Left ventricle myocardium inferior (tissue), 1 donor: ENCODE results near the gene MGMT. TPM values are rescaled to one million over a fixed set of nuclear protein-coding genes. Genes with fewer than 3 reads are reported as not detected.
A peak's percentile ranks its signal among the peaks of the same experiment; 100 is the strongest.

Experiments
- DNase-seq: peaks from one replicate; pipeline ENCODE4 v3.0.0-alpha.2; 2020
- H3K27ac ChIP-seq: fragments of 200-600 bp; replicated peaks from 2 replicates; pipeline ENCODE4 v1.8.0; 2021
- H3K27me3 ChIP-seq: fragments of 200-600 bp; 2 replicates; pipeline ENCODE4 v1.8.0; 2021; ENCODE audit warnings: low read depth
- H3K36me3 ChIP-seq: fragments of 200-600 bp; 2 replicates; pipeline ENCODE4 v1.8.0; 2021
- H3K4me1 ChIP-seq: fragments of 200-600 bp; 2 replicates; pipeline ENCODE4 v1.8.0; 2021
- H3K4me3 ChIP-seq: fragments of 200-600 bp; 2 replicates; pipeline ENCODE4 v1.8.0; 2021; ENCODE audit warnings: mild to moderate bottlenecking, moderate library complexity
- H3K9me3 ChIP-seq: fragments of 200-600 bp; replicated peaks from 2 replicates; pipeline ENCODE4 v1.8.0; 2021
- intact Hi-C: fragments of 100-400 bp; cut with micrococcal nuclease; formaldehyde crosslinking; loops from one replicate; pipeline ENCODE4 v1.11.0; 2022
- total RNA-seq: library from RNA; stranded (reverse); fragmentation: NEBNext Ultra II Directional; extraction: Animal tissue kit (Norgen Biotek cat#: 25700); gene quantifications from one replicate; pipeline ENCODE4 v1.2.1, GENCODE V29; 2021
- TF ChIP-seq, protein P1 (sequence below): fragments of 200-600 bp; IDR thresholded peaks from 2 replicates; pipeline ENCODE4 v1.8.0; 2021; ENCODE audit warnings: antibody characterized with exemption, mild to moderate bottlenecking, borderline replicate concordance
- donor health status: DM: no; HTN: yes; CAD: no; lungs with severe emphysema.

Gene MGMT
- total RNA-seq, 1 donor from 2014 or later, result 15.4 TPM

- Histone ChIP-seq H3K4me3 (peak overlapping the region; percentile 97), H3K4me1 (peaks cover 22% of the 10 kb centered on the region), H3K36me3 (peaks cover 23% of the 10 kb centered on the region), H3K27ac (peak overlapping the region; percentile 91), H3K27me3 (no peaks in the 10 kb centered on the region), H3K9me3 (no peaks in the 10 kb centered on the region)
- intact Hi-C loops, result no loop called here
- no peak for DNase-seq
- TF ChIP-seq, protein P1, sequence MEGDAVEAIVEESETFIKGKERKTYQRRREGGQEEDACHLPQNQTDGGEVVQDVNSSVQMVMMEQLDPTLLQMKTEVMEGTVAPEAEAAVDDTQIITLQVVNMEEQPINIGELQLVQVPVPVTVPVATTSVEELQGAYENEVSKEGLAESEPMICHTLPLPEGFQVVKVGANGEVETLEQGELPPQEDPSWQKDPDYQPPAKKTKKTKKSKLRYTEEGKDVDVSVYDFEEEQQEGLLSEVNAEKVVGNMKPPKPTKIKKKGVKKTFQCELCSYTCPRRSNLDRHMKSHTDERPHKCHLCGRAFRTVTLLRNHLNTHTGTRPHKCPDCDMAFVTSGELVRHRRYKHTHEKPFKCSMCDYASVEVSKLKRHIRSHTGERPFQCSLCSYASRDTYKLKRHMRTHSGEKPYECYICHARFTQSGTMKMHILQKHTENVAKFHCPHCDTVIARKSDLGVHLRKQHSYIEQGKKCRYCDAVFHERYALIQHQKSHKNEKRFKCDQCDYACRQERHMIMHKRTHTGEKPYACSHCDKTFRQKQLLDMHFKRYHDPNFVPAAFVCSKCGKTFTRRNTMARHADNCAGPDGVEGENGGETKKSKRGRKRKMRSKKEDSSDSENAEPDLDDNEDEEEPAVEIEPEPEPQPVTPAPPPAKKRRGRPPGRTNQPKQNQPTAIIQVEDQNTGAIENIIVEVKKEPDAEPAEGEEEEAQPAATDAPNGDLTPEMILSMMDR, result no peak
These were observed 471 bp downstream of the MGMT start for GRCh38 chr10:129467359-129468064.

GRCh38 chr10:129468187-129468586, 1.1 kb downstream of the MGMT start:
- intact Hi-C loops, result no loop called here
- Histone ChIP-seq H3K4me3 (peak overlapping the region; percentile 97), H3K27ac (peak overlapping the region; percentile 91), H3K9me3 (no peaks in the 10 kb centered on the region), H3K27me3 (no peaks in the 10 kb centered on the region), H3K4me1 (peaks cover 22% of the 10 kb centered on the region), H3K36me3 (peaks cover 26% of the 10 kb centered on the region)
- DNase-seq, result no peak
- TF ChIP-seq, protein P1, result no peak

DNA sequence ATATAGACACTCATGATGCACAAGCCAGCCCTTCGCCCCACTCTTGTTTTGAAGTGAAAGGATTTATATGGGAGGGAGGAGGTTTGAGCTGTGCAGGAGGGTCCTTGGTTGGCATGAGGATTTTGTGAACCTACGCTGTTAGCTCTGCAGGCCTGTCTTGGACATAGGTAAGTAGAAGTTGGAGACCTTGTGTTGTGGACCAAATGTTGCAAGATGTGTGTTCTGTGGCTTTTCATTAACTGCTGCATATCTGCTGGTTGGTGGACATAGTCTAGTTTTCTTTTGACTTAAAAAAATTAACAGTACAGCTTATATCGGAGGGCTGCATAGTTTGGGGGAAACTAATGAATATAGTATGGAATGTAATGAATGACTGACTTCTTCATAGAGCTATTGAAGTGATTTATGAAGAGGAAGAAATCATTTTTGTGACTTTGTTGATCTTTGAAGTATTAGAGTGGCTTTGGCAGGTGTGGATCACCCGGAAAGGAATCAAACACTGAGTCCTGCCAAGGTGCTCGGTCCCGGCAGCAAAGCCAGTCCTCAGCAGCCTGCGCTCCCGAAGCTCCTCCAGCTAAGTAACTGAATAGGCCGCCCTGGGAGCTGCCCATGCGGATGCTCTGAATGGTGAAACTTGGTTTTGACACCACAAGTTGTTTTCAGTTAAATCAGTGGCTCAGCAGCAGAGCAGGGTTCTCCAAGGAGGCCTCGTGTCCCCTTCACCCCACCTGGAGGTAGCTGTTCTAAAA, 3.2 kb downstream of the MGMT start:
- H3K27me3 ChIP-seq, result no peaks in the 10 kb centered on the region

GRCh38 chr10:129471447-129472175, 4.6 kb downstream of the MGMT start:
- TF ChIP-seq, protein P1, result no peak
- Histone ChIP-seq H3K27ac (no peak overlapping the region), H3K4me1 (peaks cover 13% of the 10 kb centered on the region), H3K36me3 (peaks cover 26% of the 10 kb centered on the region), H3K9me3 (no peaks in the 10 kb centered on the region), H3K4me3 (no peak overlapping the region), H3K27me3 (no peaks in the 10 kb centered on the region)
- intact Hi-C loops, result no loop called here
- no peak for DNase-seq

More for the DNA sequence above, 3.2 kb downstream of the MGMT start:
- Histone ChIP-seq H3K27ac (no peak overlapping the region), H3K4me1 (peaks cover 22% of the 10 kb centered on the region), H3K4me3 (no peak overlapping the region), H3K9me3 (no peaks in the 10 kb centered on the region), H3K36me3 (peaks cover 26% of the 10 kb centered on the region)
- intact Hi-C loops, result no loop called here
- DNase-seq, result no peak
- TF ChIP-seq, protein P1, result no peak

- no peaks in the 10 kb centered on the region for H3K9me3 ChIP-seq
- no peak overlapping the region for H3K4me3 ChIP-seq
- H3K36me3 ChIP-seq, result peaks cover 26% of the 10 kb centered on the region
- TF ChIP-seq, protein P1, result no peak
- H3K27me3 ChIP-seq, result no peaks in the 10 kb centered on the region
- no peak for DNase-seq
- intact Hi-C loops, result no loop called here
- H3K27ac ChIP-seq, result no peak overlapping the region
- peaks cover 4% of the 10 kb centered on the region for H3K4me1 ChIP-seq
These were observed 5.9 kb downstream of the MGMT start for GRCh38 chr10:129472696-129473555.
